SK-N-SH treated with all-trans-retinoic acid at 6 μM for 48 hours (cell line): ENCODE results near the gene KCNC2.

Experiments
- ATAC-seq: fragments of 200-7000 bp; cut with Tn5 transposase; 3 replicates; pipeline ENCODE4 v1.9.1; 2020; ENCODE audit warnings: mild to moderate bottlenecking, moderate library complexity
- ARNTL ChIP-seq: fragments of 450-650 bp; formaldehyde crosslinking; IDR thresholded peaks from 2 replicates; pipeline ENCODE4 v1.5.0; 2020; ENCODE audit warnings: low read depth, mild to moderate bottlenecking, moderate library complexity, borderline replicate concordance
- BACH2 ChIP-seq: fragments of 250-450 bp; sonication (Bioruptor Pico); IDR thresholded peaks from 2 replicates; pipeline ENCODE4 v1.9.0; 2021; ENCODE audit warnings: mild to moderate bottlenecking, borderline replicate concordance
- CREB5 ChIP-seq: fragments of 250-450 bp; sonication (Bioruptor Pico); IDR thresholded peaks from 2 replicates; pipeline ENCODE4 v1.5.1; 2020; ENCODE audit warnings: low read depth, mild to moderate bottlenecking, moderate library complexity
- CSDC2 ChIP-seq: fragments of 250-450 bp; sonication (Bioruptor Pico); IDR thresholded peaks from 2 replicates; pipeline ENCODE4 v1.5.0; 2020; ENCODE audit warnings: mild to moderate bottlenecking, moderate library complexity
- CSRNP3 ChIP-seq: fragments of 250-450 bp; sonication (Bioruptor Pico); IDR thresholded peaks from 2 replicates; pipeline ENCODE4 v1.5.1; 2021; ENCODE audit warnings: mild to moderate bottlenecking, moderate library complexity
- GLIS3 ChIP-seq: fragments of 250-450 bp; sonication (Bioruptor Pico); IDR thresholded peaks from 2 replicates; pipeline ENCODE4 v1.5.0; 2020; ENCODE audit warnings: mild to moderate bottlenecking, moderate library complexity
- ISL1 ChIP-seq: fragments of 250-450 bp; sonication (Bioruptor Pico); IDR thresholded peaks from 2 replicates; pipeline ENCODE4 v2.1.2; 2022; ENCODE audit warnings: mild to moderate bottlenecking, moderate library complexity
- OSR1 ChIP-seq: fragments of 250-450 bp; sonication (Bioruptor Pico); IDR thresholded peaks from 2 replicates; pipeline ENCODE4 v1.8.0; 2022; ENCODE audit warnings: moderate library complexity, mild to moderate bottlenecking, inconsistent platforms
- PATZ1 ChIP-seq: fragments of 250-450 bp; sonication (Bioruptor Pico); IDR thresholded peaks from 2 replicates; pipeline ENCODE4 v1.8.0; 2020; ENCODE audit warnings: mild to moderate bottlenecking, moderate library complexity, borderline replicate concordance
- POU6F1 ChIP-seq: fragments of 250-450 bp; sonication (Bioruptor Pico); IDR thresholded peaks from 2 replicates; pipeline ENCODE4 v1.8.0; 2021; ENCODE audit warnings: low read depth, mild to moderate bottlenecking, moderate library complexity, borderline replicate concordance
- PPARA ChIP-seq: fragments of 250-450 bp; sonication (Bioruptor Pico); IDR thresholded peaks from 2 replicates; pipeline ENCODE4 v1.5.0; 2020; ENCODE audit warnings: mild to moderate bottlenecking, borderline replicate concordance
- RARB ChIP-seq: fragments of 250-450 bp; sonication (Bioruptor Pico); IDR thresholded peaks from 2 replicates; pipeline ENCODE4 v1.8.0; 2021; ENCODE audit warnings: mild to moderate bottlenecking, moderate library complexity
- SNAI2 ChIP-seq: fragments of 250-450 bp; sonication (Bioruptor Pico); IDR thresholded peaks from 2 replicates; pipeline ENCODE4 v1.5.0; 2020; ENCODE audit warnings: mild to moderate bottlenecking, moderate library complexity
- TCF4 ChIP-seq: fragments of 250-450 bp; sonication (Bioruptor Pico); IDR thresholded peaks from 2 replicates; pipeline ENCODE4 v1.8.0; 2021; ENCODE audit warnings: mild to moderate bottlenecking, moderate library complexity, borderline replicate concordance
- TOX ChIP-seq: fragments of 250-450 bp; sonication (Bioruptor Pico); IDR thresholded peaks from 2 replicates; pipeline ENCODE4 v1.8.0; 2021; ENCODE audit warnings: mild to moderate bottlenecking, moderate library complexity, borderline replicate concordance
- TSHZ2 ChIP-seq: fragments of 250-450 bp; sonication (Bioruptor Pico); IDR thresholded peaks from 2 replicates; pipeline ENCODE4 v1.5.0; 2020; ENCODE audit warnings: mild to moderate bottlenecking, moderate library complexity
- ZC3H10 ChIP-seq: fragments of 250-450 bp; sonication (Bioruptor Pico); IDR thresholded peaks from 2 replicates; pipeline ENCODE4 v1.5.1; 2021; ENCODE audit warnings: mild to moderate bottlenecking, moderate library complexity
- ZFP3 ChIP-seq: fragments of 250-450 bp; sonication (Bioruptor Pico); IDR thresholded peaks from 2 replicates; pipeline ENCODE4 v1.5.0; 2020; ENCODE audit warnings: mild to moderate bottlenecking, moderate library complexity
- ZFP30 ChIP-seq: fragments of 450-650 bp; formaldehyde crosslinking; IDR thresholded peaks from 2 replicates; pipeline ENCODE4 v1.5.0; 2022; ENCODE audit warnings: mild to moderate bottlenecking, moderate library complexity
- ZNF565 ChIP-seq: fragments of 450-650 bp; formaldehyde crosslinking; conservative IDR thresholded peaks from 2 replicates; pipeline ENCODE4 v1.5.0; 2020; ENCODE audit warnings: low read depth, mild to moderate bottlenecking, moderate library complexity
- ZNF70 ChIP-seq: fragments of 450-650 bp; formaldehyde crosslinking; IDR thresholded peaks from 2 replicates; pipeline ENCODE4 v1.5.0; 2020; ENCODE audit warnings: mild to moderate bottlenecking, moderate library complexity
- ZNF8 ChIP-seq: fragments of 450-650 bp; formaldehyde crosslinking; IDR thresholded peaks from 2 replicates; pipeline ENCODE4 v1.5.0; 2020; ENCODE audit warnings: mild to moderate bottlenecking, moderate library complexity

Gene KCNC2

GRCh38 chr12:75157385-75157784 is 52.3 kb downstream of the KCNC2 start:
- ATAC-seq, result no peak
- TF ChIP-seq TOX (CRISPR knock-in tag), result no peak
- no peak for TF ChIP-seq PATZ1 (CRISPR knock-in tag)
- no peak for TF ChIP-seq RARB
- no peak for TF ChIP-seq SNAI2 (CRISPR knock-in tag)
- TF ChIP-seq BACH2 (CRISPR knock-in tag), result no peak
- TF ChIP-seq TCF4 (CRISPR knock-in tag), result no peak
- no peak for TF ChIP-seq POU6F1 (CRISPR knock-in tag)
- TF ChIP-seq ZFP30 (CRISPR knock-in tag), result no peak
- no peak for TF ChIP-seq ISL1 (CRISPR knock-in tag)
- no peak for TF ChIP-seq ZNF70 (CRISPR knock-in tag)
- TF ChIP-seq CSDC2 (CRISPR knock-in tag), result no peak
- TF ChIP-seq CSRNP3 (CRISPR knock-in tag), result no peak
- TF ChIP-seq OSR1 (CRISPR knock-in tag), result no peak
- no peak for TF ChIP-seq ZC3H10 (CRISPR knock-in tag)
- no peak for TF ChIP-seq ARNTL (CRISPR knock-in tag)
- no peak for TF ChIP-seq ZNF8 (CRISPR knock-in tag)
- TF ChIP-seq CREB5 (CRISPR knock-in tag), result no peak
- TF ChIP-seq GLIS3, result no peak
- TF ChIP-seq TSHZ2 (CRISPR knock-in tag), result no peak

GRCh38 chr12:75155962-75156361 is 53.7 kb downstream of the KCNC2 start:
- ATAC-seq, result no peak
- no peak for TF ChIP-seq ARNTL (CRISPR knock-in tag)
- TF ChIP-seq ZNF8 (CRISPR knock-in tag), result no peak
- no peak for TF ChIP-seq ISL1 (CRISPR knock-in tag)
- no peak for TF ChIP-seq BACH2 (CRISPR knock-in tag)
- TF ChIP-seq CREB5 (CRISPR knock-in tag), result no peak
- TF ChIP-seq OSR1 (CRISPR knock-in tag), result no peak
- TF ChIP-seq PATZ1 (CRISPR knock-in tag), result no peak
- no peak for TF ChIP-seq TSHZ2 (CRISPR knock-in tag)
- no peak for TF ChIP-seq SNAI2 (CRISPR knock-in tag)
- no peak for TF ChIP-seq POU6F1 (CRISPR knock-in tag)
- TF ChIP-seq PPARA (CRISPR knock-in tag), result no peak
- no peak for TF ChIP-seq ZFP3 (CRISPR knock-in tag)
- no peak for TF ChIP-seq ZNF565 (CRISPR knock-in tag)
- no peak for TF ChIP-seq GLIS3
